Daoy (cell line): ENCODE results near the gene TMEM121. TPM values are rescaled to one million over a fixed set of nuclear protein-coding genes. Genes with fewer than 3 reads are reported as not detected.
"Not testable (repeated sequence)": the region's sequence is repeated elsewhere in the genome, so short reads cannot be mapped to it uniquely, and the experiment has no call there.

Experiments used
- DNase-seq: peaks from one replicate; pipeline ENCODE4 v3.0.0-alpha.2; 2015; ENCODE audit warnings: low read depth
- total RNA-seq: library from RNA; depleted of rRNA; stranded (reverse); fragments of >200 nt; shearing (Covaris generic); gene quantifications from 2 replicates; pipeline ENCODE4 v1.2.3, GENCODE V29; 2014

TMEM121 gene
- total RNA-seq, 1 experiment from 2014 or later: 8.7 TPM

DNA sequence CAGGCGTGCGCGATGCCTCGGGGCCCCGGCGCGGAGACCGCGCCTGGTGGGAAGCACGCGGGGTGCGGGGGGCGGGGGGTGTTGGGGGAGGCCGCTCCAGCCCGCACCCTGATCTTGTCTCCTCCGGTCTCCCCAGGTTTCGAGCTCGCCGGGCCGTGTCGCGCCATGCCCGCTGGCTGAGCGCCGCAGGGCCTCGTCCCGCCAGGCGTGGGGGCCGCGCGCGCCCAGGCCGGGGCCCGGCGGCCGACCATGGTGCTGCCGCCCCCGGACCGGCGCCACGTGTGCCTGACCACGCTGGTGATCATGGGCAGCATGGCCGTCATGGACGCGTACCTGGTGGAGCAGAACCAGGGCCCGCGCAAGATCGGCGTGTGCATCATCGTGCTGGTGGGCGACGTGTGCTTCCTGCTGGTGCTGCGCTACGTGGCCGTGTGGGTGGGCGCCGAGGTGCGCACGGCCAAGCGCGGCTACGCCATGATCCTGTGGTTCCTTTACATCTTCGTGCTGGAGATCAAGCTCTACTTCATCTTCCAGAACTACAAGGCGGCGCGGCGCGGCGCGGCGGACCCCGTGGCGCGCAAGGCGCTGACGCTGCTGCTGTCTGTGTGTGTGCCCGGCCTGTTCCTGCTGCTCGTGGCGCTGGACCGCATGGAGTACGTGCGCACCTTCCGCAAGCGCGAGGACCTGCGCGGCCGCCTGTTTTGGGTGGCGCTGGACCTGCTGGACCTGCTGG is 2.4 kb downstream of the TMEM121 start:
- DNase-seq: no peak

DNA sequence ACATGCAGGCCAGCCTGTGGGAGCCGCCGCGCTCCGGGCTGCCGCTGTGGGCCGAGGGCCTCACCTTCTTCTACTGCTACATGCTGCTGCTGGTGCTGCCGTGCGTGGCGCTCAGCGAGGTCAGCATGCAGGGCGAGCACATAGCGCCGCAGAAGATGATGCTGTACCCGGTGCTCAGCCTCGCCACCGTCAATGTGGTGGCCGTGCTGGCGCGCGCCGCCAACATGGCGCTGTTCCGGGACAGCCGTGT is 2.9 kb downstream of the TMEM121 start:
- no peak for DNase-seq

DNA sequence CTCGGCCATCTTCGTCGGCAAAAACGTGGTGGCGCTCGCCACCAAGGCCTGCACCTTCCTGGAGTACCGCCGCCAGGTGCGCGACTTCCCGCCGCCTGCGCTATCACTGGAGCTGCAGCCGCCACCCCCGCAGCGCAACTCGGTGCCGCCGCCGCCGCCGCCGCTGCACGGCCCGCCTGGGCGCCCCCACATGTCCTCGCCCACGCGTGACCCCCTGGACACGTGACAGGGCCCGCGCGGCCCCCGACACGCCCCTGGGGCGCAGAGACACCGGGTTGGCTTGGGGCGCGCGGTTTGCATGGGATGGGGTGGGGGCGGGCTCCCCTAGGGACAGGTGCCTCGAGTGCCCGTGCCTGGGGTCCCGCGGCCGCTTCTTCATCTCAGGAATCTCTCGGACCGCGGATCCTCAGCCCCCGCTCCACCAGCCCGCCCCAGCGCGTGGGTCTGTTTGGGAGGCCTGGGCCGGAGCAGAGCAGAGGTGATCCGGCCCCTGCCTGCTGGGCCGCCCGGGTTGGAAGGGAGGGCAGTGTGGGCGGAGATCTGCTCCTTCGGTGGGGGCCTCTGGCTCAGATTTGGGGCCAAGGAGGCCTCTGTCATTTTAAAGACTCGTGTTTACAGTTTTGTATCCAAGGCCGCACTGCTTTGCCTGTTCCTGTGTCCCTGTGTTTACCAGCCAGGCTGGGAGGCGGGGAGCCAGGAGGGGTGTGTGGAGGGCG is 3.3 kb downstream of the TMEM121 start:
- DNase-seq: no peak

DNA sequence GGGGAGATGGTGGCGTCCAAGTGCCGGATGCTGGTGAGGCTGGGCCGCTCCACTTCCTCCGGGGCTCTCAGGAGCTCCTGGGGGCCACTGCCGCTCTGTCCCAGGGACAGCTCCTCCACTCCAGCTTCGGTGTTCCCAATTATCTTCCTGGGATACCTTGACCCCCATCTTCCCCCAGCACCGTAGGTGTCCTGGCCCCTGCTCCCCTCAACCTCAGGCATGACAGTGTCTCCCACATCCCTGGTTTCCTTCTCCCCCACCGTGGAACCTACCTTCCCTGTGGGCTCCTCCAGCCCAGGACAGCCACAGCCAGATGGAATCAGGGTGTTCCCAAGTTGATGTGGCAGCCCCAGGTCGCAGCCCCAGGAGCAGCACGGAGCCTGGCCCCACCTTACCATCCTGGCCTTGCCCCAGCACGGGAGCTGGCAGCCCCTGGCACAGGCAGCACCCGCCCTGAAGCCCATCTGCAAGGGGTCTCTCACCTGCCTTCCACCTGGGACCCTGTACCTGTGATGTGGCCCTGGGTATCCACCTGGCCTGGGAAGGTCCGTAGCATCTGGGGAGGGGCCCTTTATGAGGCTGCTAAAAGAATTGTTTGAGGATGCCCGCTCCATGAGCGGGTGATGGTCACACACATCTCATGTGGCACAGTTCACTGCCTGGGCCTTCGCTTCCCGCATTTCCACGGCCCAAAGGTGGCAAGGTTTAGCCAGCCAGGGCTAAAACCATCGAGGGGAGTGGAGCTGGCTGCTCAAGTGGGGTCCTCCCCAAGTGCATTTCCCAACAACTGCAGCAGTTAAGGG is 4.1 kb downstream of the TMEM121 start:
- no peak for DNase-seq

DNA sequence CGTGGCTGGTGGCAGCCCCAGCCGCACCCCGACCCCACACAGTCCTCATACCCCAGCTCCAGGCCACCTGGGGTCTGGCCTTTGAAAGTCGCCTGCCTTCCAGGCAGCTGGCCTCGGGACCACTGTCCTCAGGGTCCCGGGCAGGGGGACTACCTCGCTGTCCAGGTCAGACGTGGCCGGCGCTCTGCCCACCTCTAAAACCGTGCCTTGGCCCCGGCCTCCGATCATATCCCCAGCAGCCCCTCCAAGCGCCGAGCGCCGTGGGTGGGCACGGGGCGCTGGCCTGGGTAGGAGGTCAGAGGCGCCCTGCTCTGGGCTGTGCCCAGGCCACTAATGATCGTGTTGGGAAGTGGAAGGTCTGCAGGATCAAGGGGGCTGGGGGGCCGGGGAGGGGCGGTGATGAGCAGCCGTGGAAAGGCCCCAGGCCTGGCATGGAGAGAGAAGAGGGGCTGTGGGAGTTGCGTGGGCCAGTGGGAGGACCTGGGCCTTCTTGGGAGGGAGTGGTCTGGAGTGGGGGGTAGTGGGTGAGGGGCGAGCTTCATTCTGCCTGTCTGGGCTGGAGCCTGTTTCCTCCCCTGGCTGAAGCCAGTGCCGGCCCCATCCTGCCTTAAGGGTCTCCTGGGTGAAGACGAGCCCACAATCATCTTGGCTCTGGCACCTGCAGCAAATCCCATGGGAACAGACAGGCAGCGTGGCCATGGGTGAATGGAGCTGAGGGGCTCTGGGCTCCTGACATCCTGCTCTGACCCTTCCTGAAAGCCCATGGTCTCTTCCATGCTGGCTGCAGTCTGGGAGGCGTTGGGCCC is 4.9 kb downstream of the TMEM121 start:
- no peak for DNase-seq

DNA sequence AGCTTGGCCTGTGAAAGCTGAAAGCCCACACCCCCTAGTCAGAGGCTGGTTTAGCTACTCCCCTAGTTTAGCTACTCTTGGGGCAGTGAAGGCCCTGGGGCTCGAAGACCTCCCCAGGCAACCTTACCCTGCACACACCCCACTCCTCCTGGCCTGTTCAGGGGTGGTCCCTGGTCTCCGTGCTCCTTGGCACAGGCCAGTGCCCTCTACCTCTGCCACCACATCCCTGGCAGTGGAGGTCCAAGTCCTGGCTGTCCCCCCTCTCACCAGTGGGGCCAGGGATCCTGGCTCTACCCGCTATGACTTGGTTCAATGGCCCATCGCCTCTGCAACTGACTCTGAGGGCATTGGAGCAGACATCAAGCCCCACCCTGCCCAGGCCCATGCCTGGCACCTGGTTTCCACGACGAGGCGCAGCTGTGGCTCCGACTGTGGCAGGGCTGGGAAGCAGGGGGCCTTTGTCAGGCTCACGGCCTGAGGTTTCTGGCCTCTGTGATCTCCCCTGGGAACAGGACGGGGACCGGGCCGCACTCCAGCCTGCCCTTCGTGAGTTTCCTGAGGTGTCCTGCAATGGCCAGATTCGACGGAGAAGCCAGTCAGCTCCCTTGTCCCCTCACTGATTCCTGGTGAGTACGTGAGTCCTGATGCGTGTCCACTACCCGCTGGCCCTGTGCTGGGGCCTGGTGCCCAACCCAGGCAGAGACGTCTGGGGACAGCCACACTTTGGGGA is 5.7 kb downstream of the TMEM121 start:
- no peak for DNase-seq

DNA sequence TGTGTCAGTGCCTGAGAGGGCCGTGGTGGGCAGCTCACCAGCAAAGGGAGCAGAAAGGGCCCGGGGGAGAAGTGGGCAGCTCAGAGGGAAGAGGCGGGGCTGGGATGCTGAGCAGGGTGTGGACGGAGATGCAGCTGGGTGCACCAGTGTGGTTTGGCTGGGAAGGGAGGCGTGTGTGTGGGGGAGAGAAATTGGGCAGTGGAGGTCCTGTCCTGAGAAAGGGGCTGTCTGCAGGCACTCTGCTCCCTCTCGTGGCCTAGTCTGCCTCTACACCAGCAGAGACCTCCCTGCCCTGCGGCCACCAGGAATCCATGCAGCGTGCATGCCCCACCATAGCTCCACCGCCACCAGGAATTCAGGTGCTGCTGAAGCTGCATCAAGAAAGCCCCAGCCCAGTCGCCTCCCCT is 6.4 kb downstream of the TMEM121 start:
- DNase-seq: peak; percentile 61

DNA sequence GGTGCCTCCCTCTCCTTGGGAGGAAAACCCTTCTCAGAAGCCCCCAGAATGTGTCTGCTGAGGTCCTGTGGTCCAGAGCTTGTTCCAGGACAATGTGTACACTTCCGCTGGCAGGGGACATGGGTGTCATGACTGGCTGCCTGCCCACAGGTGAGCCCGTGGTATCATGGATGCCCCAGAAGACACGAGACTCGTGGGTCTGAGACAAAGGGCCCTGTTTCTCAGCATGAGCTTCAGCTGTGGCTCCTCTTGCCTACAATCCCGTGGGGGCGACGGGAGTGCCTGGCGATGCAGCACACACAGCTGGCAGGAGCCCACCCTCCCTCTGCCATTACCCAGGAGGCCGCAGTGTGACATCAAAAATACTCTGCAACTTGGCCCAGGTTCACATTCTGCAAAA is 7.0 kb downstream of the TMEM121 start:
- DNase-seq: no peak

DNA sequence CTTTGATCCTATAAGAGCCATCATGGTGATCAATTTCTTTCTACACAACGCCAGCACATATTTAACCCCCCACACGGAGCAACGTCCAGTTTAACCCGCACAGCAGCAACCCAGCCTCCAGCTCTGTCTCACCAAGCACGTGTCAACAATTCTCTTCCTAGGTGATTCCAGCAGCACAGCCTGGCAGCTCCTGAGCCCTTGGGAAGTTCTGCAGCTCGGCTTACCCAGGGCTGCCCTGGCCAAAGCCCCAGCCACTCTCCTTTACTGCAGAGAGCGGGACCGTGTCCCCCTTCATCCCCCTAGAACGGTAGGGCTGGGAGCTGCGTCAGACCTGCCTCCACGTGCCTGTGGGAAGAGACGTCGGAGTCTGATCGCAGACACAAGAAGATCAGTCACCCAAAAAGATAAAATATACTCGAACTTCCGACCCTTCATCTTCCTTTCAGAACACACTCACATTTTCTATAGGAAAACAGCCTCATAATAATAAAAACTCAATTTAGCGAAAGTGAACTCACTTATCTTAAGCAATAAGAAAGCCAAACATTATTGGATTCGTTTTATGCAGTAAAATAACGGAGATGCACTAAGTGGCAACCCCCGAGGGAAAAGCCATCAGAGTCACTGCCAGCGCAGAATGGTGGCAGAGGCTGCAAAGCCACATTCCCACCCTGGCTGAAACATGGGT is 7.6 kb downstream of the TMEM121 start:
- DNase-seq: no peak

DNA sequence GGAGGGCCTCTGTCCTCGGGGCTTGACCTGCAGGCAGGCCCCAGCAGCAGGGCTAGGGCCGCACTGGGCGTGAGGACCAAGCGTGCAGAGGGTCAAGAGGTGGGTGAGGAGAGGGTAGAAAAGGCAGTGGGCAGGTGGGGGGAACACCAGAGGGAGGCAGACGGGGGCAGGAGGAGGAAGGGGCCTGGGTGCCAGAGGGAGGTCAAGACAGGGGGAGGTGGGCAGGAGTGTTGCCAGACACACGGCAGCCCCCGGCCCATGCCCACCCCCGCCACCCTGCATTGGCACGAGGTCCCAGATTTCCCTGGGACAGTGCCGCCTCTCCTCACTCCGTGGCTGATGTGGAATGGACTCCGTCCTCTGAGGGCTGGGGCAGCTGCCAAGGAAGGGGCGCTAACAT is 8.2 kb downstream of the TMEM121 start:
- DNase-seq: no peak

DNA sequence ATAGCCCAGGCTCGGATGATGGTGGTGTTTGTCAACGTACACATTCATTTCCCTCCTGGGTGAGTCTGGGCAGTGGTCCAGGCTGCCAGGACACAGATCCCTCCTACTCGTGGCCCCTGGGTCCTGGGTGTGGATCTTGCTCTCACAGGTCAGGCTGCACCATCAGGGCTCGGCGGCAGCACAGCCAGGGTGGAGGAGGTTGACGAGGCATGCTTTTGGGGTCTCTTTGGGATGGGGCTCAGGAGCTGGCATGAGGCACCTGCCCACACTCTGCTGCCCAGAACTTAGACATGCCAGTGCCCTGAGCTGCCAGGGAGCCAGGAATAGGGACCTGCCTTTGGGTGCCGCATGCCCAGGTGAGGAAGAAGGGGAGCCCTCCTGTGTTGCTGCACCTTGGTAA is 9.7 kb downstream of the TMEM121 start:
- no peak for DNase-seq

DNA sequence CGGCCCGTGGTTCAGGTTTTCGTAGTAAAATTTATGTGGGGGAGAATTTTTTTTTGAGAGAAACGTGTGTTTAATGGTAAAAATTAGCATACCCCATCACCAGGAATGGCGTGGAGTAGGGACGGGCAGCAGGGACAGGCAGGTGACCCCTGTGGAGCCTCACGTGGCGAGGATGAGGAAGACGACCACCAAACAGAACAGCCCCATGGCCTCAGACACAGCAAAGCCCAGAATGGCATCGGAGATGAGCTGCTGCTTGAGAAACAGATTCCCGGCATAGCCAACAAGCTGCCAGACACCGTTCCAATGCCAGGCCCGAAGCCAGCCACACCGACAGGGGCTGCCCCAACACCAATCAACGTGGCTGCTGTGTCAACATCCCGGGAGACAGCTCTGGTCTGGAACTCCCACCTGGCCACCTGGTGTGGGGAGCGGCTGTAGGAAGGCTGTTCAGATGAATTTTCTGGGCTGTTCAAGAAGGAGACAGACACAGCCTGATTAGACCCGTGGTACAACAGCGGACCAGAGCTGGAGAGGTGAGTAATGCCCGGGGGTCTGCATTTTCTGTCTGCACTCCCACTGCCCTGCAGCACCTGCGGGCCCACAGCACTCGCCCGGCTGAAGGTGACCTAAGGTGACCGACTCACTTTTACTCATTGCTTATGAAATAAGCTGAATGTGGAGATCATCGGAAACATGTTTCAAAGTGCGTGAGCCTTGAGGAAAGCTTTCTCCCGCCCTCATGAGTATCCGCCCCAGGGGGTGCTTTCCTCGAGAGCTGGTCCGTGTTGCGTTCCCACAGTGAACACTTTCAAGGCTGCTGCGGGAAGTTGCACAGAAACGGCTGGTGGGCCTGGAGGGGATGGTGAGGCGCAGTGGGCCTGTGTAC is 10.6 kb downstream of the TMEM121 start:
- DNase-seq: no peak

DNA sequence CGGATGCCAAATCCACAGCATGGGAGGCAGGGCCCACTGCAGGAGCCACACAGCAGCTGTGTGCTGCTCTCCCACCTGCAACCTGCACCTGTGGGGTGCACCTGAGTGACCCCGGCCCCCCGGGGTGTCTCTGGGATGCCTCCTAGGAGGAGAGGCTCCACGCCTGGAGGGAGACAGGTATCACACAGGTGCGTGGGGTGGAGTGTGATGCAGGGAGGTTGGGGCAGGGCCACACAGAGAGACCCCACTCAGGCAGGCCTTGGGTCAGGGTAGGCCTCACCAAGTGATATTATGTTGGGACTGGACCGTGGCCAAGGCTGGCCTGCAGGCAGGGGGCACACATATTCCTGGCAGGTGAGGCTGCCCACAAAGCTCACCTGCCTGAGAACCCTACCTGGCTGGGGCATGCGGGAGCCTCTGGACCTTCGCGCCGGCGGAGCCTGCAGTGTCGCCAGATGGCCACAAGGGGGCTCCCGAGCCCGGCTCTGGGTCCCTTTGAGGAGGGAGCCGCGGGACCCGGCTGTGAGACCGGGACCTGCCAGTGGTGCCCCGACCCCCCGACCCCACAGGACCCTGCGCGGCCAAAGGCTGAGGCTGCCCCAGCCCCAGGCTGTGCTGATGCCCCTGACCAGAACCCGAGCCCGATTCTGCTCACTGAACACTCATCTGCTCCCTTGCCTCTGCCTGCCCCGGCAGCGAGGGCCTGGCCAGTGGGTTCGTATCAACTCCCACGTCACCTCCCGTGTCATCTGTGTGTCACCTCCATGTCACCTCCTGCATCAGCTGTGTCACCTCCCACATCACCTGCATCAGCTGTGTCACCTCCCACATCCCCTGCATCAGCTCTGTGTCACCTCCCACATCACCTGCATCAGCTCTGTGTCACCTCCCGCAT is 11.4 kb downstream of the TMEM121 start:
- peak; percentile 52 for DNase-seq

DNA sequence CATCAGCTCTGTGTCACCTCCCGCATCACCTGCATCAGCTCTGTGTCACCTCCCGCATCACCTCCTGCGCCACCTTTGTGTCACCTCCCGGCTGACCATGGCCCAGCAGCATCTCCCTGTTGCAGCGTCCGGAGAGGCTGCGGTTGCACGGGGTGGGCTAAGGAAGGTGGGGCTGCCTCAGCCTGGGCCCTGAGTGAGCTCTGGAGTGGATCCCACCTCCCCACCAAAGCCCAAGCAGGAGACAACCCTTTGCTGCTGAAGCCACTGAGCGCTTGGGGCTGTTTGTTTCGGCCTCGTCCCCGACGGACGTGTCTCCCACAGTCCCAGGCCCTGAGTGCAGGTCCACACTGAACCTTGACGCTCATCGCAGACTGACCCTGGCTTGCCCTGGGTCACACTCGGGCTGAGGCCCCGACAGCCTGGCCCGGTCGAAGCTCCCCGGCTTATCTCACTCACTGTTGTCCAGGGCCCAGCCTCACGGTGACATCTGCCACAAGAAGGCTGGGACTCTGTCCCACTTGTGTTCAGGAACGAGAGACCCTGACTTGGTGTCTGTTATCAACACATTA is 12.2 kb downstream of the TMEM121 start:
- no peak for DNase-seq

DNA sequence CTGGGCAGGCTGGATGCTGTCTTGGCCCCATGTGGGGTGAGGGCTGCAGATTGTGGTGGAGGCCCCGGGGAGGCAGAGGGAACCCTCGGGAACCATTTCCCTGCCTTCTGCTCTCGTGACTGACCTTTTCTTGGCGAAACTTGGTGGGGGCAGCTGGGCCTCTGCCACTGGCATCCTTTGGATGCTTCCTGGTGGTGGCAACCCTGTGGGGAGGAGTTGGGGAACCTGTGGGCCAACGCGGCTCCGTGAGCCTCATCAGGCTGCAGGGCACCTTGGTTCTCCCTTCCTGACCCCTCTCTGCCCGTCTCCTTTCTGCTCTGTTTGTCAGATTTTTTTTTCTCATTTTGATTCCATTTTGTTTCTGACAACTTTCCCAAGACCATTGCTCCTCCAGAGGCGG is 14.4 kb downstream of the TMEM121 start:
- no peak for DNase-seq

DNA sequence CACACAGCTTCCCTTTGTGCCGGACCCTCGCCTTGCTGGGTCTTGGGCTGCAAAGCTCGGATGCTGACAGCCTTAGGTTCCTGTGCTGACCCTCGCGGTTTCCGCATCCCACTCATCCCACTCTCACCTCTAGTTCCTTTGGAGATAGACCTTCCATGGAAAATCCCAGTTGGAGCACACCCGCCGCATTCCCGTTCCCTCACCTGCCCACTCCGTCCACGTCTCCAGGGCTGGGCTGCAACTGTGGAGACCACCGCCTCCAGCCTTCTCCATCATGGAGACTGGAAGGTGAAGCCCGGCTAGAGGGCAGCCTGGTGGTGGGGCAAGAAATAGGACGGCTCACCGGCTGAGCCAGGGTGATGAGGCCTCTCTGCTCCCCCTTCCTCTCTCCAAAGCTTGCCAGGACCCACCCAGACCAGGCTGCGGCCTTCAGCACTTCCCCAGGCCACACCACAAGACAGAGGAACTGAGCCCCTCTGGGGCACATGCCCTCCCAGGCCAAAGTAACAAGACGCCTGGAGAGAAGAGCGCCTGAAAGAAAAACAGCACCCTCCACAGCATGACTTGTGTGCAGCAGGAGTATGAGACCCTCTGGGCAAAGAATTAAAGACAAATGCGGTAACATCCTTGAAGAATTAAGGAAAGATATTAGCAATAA is 15.0 kb downstream of the TMEM121 start:
- no peak for DNase-seq

DNA sequence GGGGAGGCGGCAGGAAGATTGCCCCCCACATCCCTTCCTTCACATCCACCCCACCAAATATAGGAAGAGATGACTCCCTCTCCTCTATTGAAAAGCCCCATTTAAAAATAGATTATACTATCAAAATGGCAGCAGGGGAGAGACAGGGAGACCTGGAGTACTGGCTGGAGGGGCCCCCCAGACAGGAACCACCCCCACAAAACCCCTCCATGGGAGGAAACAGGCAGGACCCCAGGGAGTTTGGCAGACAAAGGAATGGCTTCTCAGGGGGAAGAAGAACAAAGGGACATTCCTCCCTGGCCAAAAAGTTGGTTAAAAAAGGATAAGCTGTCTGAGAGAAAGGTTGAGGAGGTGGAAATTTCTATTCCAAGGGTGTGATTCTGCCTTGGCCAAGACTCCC is 19.3 kb downstream of the TMEM121 start:
- DNase-seq: not testable (repeated sequence)

DNA sequence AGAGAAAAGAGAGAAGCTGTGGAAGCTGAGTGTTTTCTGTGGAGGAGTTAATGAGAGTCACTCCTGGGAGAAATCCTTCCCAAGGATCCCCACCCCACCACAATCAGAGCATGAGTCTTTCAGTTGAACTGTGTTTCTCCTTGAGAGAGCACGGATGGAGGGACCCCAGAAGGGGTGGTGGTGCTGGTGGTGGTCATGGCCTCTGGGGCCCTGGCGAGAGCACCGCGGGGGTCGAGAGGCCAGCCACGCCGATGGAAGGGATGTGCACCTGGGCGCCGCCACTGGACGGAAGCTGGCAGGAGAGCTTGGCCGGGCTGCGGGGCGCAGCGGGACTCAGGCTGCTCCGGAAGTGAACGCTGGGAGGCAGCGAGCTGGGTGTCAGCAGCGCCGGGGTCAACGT is 20.0 kb downstream of the TMEM121 start:
- DNase-seq: not testable (repeated sequence)
